GM12878 (cell line): ENCODE data around the gene C11orf91. TPM values are rescaled to one million over a fixed set of nuclear protein-coding genes. Genes with fewer than 3 reads are reported as not detected.

Experiments
- ASH2L ChIP-seq: fragments of 300-600, 200-600 bp; sonication (generic); IDR thresholded peaks from 2 replicates; pipeline ENCODE4 v1.6.1; 2017; ENCODE audit warnings: low read depth, mild to moderate bottlenecking, borderline replicate concordance
- DPF2 ChIP-seq: fragments of 450-650 bp; IDR thresholded peaks from 2 replicates; pipeline ENCODE4 v1.6.1; 2017; ENCODE audit warnings: mild to moderate bottlenecking
- GABPA ChIP-seq: IDR thresholded peaks from 2 replicates; pipeline ENCODE4 v1.6.1; 2014; ENCODE audit warnings: antibody characterized with exemption, low read depth, mild to moderate bottlenecking, inconsistent platforms
- GATAD2B ChIP-seq: fragments of 450-650 bp; conservative IDR thresholded peaks from 2 replicates; pipeline ENCODE4 v1.6.1; 2017; ENCODE audit warnings: low read depth, mild to moderate bottlenecking, moderate library complexity
- HSF1 ChIP-seq: fragments of 150-350 bp; IDR thresholded peaks from 2 replicates; pipeline ENCODE4 v1.6.1; 2014; ENCODE audit warnings: mild to moderate bottlenecking, low read depth, low read length
- LARP7 ChIP-seq: fragments of 450-650 bp; IDR thresholded peaks from 2 replicates; pipeline ENCODE4 v1.6.1; 2017; ENCODE audit warnings: mild to moderate bottlenecking
- MAX ChIP-seq: IDR thresholded peaks from 2 replicates; pipeline ENCODE4 v1.6.1; 2012; ENCODE audit warnings: low read depth, low read length, improper control_type of control experiment
- MTA3 ChIP-seq: IDR thresholded peaks from 2 replicates; pipeline ENCODE4 v1.6.1; 2012; ENCODE audit warnings: low read length, inconsistent platforms, borderline replicate concordance
- NBN ChIP-seq: fragments of 450-650 bp; IDR thresholded peaks from 2 replicates; pipeline ENCODE4 v1.6.1; 2016
- NFYB ChIP-seq: IDR thresholded peaks from 2 replicates; pipeline ENCODE4 v1.6.1; 2011; ENCODE audit warnings: low read depth, mild to moderate bottlenecking, low read length, improper control_type of control experiment, moderate library complexity; ENCODE audit not compliant: insufficient read depth
- NRF1 ChIP-seq: conservative IDR thresholded peaks from 2 replicates; pipeline ENCODE4 v1.6.1; 2011; ENCODE audit warnings: mild to moderate bottlenecking, low read depth, low read length, improper control_type of control experiment
- PAX5 ChIP-seq: IDR thresholded peaks from 2 replicates; pipeline ENCODE4 v1.6.1; 2011; ENCODE audit warnings: low read depth, low read length, borderline replicate concordance
- PBX3 ChIP-seq: IDR thresholded peaks from 2 replicates; pipeline ENCODE4 v1.6.1; 2011; ENCODE audit warnings: mild to moderate bottlenecking, low read depth, low read length, moderate library complexity; ENCODE audit not compliant: insufficient replicate concordance
- POLR2A ChIP-seq: IDR thresholded peaks from 2 replicates; pipeline ENCODE4 v1.6.1; 2011; ENCODE audit warnings: low read depth, mild to moderate bottlenecking, low read length
- POLR2AphosphoS5 ChIP-seq: IDR thresholded peaks from 2 replicates; pipeline ENCODE4 v1.6.1; 2011; ENCODE audit warnings: mild to moderate bottlenecking, low read length, inconsistent platforms
- POU2F2 ChIP-seq: IDR thresholded peaks from 3 replicates; pipeline ENCODE4 v1.6.1; 2011; ENCODE audit warnings: low read depth, mild to moderate bottlenecking, low read length, borderline replicate concordance
- RB1 ChIP-seq: fragments of 450-650 bp; formaldehyde crosslinking; IDR thresholded peaks from 2 replicates; pipeline ENCODE4 v1.6.1; 2017; ENCODE audit warnings: mild to moderate bottlenecking, borderline replicate concordance
- RUNX3 ChIP-seq: IDR thresholded peaks from 2 replicates; pipeline ENCODE4 v1.6.1; 2012; ENCODE audit warnings: low read length, inconsistent platforms
- SMAD5 ChIP-seq: IDR thresholded peaks from 2 replicates; pipeline ENCODE4 v1.6.1; 2016; ENCODE audit warnings: antibody characterized with exemption, low read depth
- SMARCA5 ChIP-seq: fragments of 450-650 bp; IDR thresholded peaks from 2 replicates; pipeline ENCODE4 v1.6.1; 2017; ENCODE audit warnings: mild to moderate bottlenecking
- TAF1 ChIP-seq: IDR thresholded peaks from 2 replicates; pipeline ENCODE4 v1.6.1; 2011; ENCODE audit warnings: mild to moderate bottlenecking, low read depth, low read length, borderline replicate concordance
- USF1 ChIP-seq: IDR thresholded peaks from 2 replicates; pipeline ENCODE4 v1.6.1; 2011; ENCODE audit warnings: borderline replicate concordance, low read depth, mild to moderate bottlenecking, moderate library complexity, mixed read lengths, low read length; ENCODE audit not compliant: insufficient read depth; ENCODE audit errors: extremely low read length
- ZBED1 ChIP-seq: IDR thresholded peaks from 2 replicates; pipeline ENCODE4 v1.6.1; 2016; ENCODE audit warnings: borderline replicate concordance
- ZBTB33 ChIP-seq: fragments of 450-650 bp; IDR thresholded peaks from 2 replicates; pipeline ENCODE4 v1.6.1; 2017; ENCODE audit warnings: mild to moderate bottlenecking
- polyA plus RNA-seq, 11 experiments: library from polyadenylated mRNA; depleted of rRNA in 4 of 11; unstranded in 6 of 11; stranded (reverse) in 5 of 11; fragments of >200 nt; fragmentation: Nextera tagmentation in 4 of 11; fragmentation: Illumina TruSeq in 1 of 11; extraction: Ambion mirVana in 4 of 11; extraction: Trizol in 1 of 11; gene quantifications; 1 replicate in 1 of 11; 2 replicates in 10 of 11; pipeline versions ENCODE4 v1.2.1 to v1.2.3, GENCODE V29; 2011 to 2016; ENCODE audit warnings: inconsistent platforms in 2 of 11, missing spikeins in 2 of 11, low read depth in 1 of 11
- total RNA-seq, 4 experiments: library from RNA; depleted of rRNA in 3 of 4; stranded (reverse); fragments of >200 nt in 3 of 4; fragmentation: Illumina TruSeq in 1 of 4; extraction: Trizol in 1 of 4; gene quantifications; 2 replicates each; pipeline versions ENCODE4 v1.2.1 to v1.2.3, GENCODE V29; 2013 to 2021

The C11orf91 gene
- total and polyA plus RNA-seq, 10 of the 15 experiments (the other 5 are each of a cell fraction or from before 2014, with no cell fraction given), result not detected

- TF ChIP-seq TAF1, result peak; percentile 58; the same call in 1 of the 2 replicates
- no peak for TF ChIP-seq ZBED1
- TF ChIP-seq PBX3, result no peak
- no peak for TF ChIP-seq USF1
- no peak for TF ChIP-seq ASH2L
- no peak for TF ChIP-seq HSF1
- 0 out of 2 replicates have a peak, but pooled peaks have one; percentile 53 for TF ChIP-seq LARP7
- TF ChIP-seq POLR2A, result peak; percentile 86
- no peak for TF ChIP-seq PAX5
- peak; percentile 83 for TF ChIP-seq GATAD2B
- TF ChIP-seq RUNX3, result no peak
- TF ChIP-seq DPF2, result peak; percentile 87
- no peak for TF ChIP-seq GABPA
- TF ChIP-seq MTA3, result no peak
- peak; percentile 77 for TF ChIP-seq POLR2AphosphoS5
- TF ChIP-seq ZBTB33, result no peak
- peak; percentile 57 for TF ChIP-seq NRF1
- no peak for TF ChIP-seq MAX
- TF ChIP-seq NBN, result peak; percentile 14; the same call in 1 of the 2 replicates
- 0 out of 3 replicates have a peak, but pooled peaks have one; percentile 40 for TF ChIP-seq POU2F2
- TF ChIP-seq NFYB, result no peak
- peak; percentile 58; the same call in 1 of the 2 replicates for TF ChIP-seq RB1
- TF ChIP-seq SMARCA5, result peak; percentile 70
- no peak for TF ChIP-seq SMAD5
These were observed 35.7 kb upstream of the C11orf91 start, which contains the start of gene CD59 (continued) for GRCh38 chr11:33736148-33736812.
